ENCODE results near the gene BDP1.

- no peak for TF ChIP-seq CTCF (IDR thresholded peaks at IDR 0.05 in 8 of 11, conservative IDR thresholded peaks at IDR 0.05 in 3 of 11)
- no peak for TF ChIP-seq POLR2A (IDR thresholded peaks at IDR 0.05)
Measured at GRCh38 chr5:71461360-71461759, 5.9 kb downstream of the BDP1 start.
